ENCODE results near the gene FAM13A. TPM values are rescaled to one million over a fixed set of nuclear protein-coding genes. Genes with fewer than 3 reads are reported as not detected.

Gene FAM13A
- polyA plus RNA-seq, 1 of the 3 experiments (the other 2 are of a cell fraction), result 0.67 TPM

- H3K4me2 ChIP-seq, result no peak overlapping the region
Observed at GRCh38 chr4:88991746-88992145, 65.2 kb downstream of the FAM13A start.

More at GRCh38 chr4:88991746-88992145, 65.2 kb downstream of the FAM13A start:
- Histone ChIP-seq H3K36me3 (replicated peaks in 1 of 2; ENCODE audit: control insufficient read depth in 1 of 2, insufficient read depth in 2 of 2, low read length in 1 of 2) (no peaks in the 10 kb centered on the region), H3K27ac (ENCODE audit: low read depth in 2 of 2, low read length in 1 of 2) (no peak overlapping the region), H3K9ac (no peak overlapping the region), H3F3A (replicated peaks; ENCODE audit: insufficient read depth) (no peaks in the 10 kb centered on the region), H3K4me3 (ENCODE audit: low read depth in 2 of 2, low read length in 1 of 2) (no peak overlapping the region), H4K20me1 (ENCODE audit: insufficient read depth) (no peaks in the 10 kb centered on the region), H3K79me2 (ENCODE audit: insufficient read depth) (no peaks in the 10 kb centered on the region), H3K4me1 (ENCODE audit: control insufficient read depth in 1 of 2, insufficient read depth in 2 of 2, low read depth in 1 of 2, low read length in 1 of 2) (no peaks in the 10 kb centered on the region), H2AFZ (ENCODE audit: low read depth) (no peak overlapping the region), H3K9me3 (no peaks in the 10 kb centered on the region), H3K9me2 (no peaks in the 10 kb centered on the region), H3K27me3 (ENCODE audit: insufficient read depth) (no peaks in the 10 kb centered on the region)
- TF ChIP-seq RAD21 (IDR thresholded peaks at IDR 0.05; ENCODE audit: low read length) (no peak), FOXM1 (IDR thresholded peaks at IDR 0.05; ENCODE audit: low read depth) (no peak), SIN3A (IDR thresholded peaks at IDR 0.05; ENCODE audit: borderline replicate concordance, low read depth, low read length) (no peak), GABPA (IDR thresholded peaks at IDR 0.05; ENCODE audit: low read depth) (no peak), RCOR1 (IDR thresholded peaks at IDR 0.05; ENCODE audit: low read length) (no peak), IRF3 (IDR thresholded peaks at IDR 0.05; ENCODE audit: low read depth, low read length) (no peak), RXRA (IDR thresholded peaks at IDR 0.05; ENCODE audit: borderline replicate concordance, low read depth) (no peak), NFIC (IDR thresholded peaks at IDR 0.05; ENCODE audit: borderline replicate concordance) (no peak), TEAD4 (IDR thresholded peaks at IDR 0.05; ENCODE audit: borderline replicate concordance, insufficient read depth) (no peak), NRF1 (IDR thresholded peaks at IDR 0.05; ENCODE audit: low read depth, low read length) (no peak), SMC3 (IDR thresholded peaks at IDR 0.05; ENCODE audit: low read depth, low read length) (no peak), TCF12 (IDR thresholded peaks at IDR 0.05) (no peak), MEF2A (IDR thresholded peaks at IDR 0.05; ENCODE audit: borderline replicate concordance, low read depth) (no peak), CTCF (IDR thresholded peaks at IDR 0.05) (no peak), USF1 (IDR thresholded peaks at IDR 0.05; ENCODE audit: borderline replicate concordance, low read depth) (no peak), ELF1 (IDR thresholded peaks at IDR 0.05) (no peak), EP300 (IDR thresholded peaks at IDR 0.05; ENCODE audit: borderline replicate concordance in 1 of 2, low read depth in 1 of 2, low read length in 1 of 2) (no peak), EZH2phosphoT487 (IDR thresholded peaks at IDR 0.05; ENCODE audit: borderline replicate concordance, low read depth) (no peak), PBX3 (IDR thresholded peaks at IDR 0.05) (no peak)
- CTCF ChIA-PET, result interaction anchor here (0.6 kb wide), 1 partner anchor 664 kb away, joined by 3 read pairs; no protein-coding TSS in a partner anchor
- DNase-seq, result no peak
- POLR2A ChIA-PET, result no interaction called here
